ENCODE data around the gene CNNM3.

Gene CNNM3

DNA sequence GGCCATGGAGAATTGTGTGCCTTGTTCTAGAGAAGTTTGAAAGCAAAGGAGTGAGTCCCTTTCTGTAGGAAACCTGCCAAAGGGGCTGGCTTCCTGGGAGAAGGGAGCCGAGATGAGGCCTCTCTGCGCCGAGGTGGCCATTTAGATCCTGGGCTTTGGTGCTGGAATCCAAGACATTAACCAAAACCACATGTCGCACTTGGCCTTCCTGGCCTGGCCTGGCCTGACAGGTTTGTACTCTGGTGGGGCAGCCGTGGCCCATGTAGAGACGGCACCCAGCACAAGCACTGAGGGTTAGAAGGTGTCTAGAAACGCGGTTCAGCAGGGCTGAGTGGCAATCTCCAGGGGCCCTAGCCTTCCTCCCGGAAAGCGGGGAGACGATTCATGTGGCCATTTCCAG, 7.1 kb downstream of the CNNM3 start (continued):
- TF ChIP-seq, protein P1, sequence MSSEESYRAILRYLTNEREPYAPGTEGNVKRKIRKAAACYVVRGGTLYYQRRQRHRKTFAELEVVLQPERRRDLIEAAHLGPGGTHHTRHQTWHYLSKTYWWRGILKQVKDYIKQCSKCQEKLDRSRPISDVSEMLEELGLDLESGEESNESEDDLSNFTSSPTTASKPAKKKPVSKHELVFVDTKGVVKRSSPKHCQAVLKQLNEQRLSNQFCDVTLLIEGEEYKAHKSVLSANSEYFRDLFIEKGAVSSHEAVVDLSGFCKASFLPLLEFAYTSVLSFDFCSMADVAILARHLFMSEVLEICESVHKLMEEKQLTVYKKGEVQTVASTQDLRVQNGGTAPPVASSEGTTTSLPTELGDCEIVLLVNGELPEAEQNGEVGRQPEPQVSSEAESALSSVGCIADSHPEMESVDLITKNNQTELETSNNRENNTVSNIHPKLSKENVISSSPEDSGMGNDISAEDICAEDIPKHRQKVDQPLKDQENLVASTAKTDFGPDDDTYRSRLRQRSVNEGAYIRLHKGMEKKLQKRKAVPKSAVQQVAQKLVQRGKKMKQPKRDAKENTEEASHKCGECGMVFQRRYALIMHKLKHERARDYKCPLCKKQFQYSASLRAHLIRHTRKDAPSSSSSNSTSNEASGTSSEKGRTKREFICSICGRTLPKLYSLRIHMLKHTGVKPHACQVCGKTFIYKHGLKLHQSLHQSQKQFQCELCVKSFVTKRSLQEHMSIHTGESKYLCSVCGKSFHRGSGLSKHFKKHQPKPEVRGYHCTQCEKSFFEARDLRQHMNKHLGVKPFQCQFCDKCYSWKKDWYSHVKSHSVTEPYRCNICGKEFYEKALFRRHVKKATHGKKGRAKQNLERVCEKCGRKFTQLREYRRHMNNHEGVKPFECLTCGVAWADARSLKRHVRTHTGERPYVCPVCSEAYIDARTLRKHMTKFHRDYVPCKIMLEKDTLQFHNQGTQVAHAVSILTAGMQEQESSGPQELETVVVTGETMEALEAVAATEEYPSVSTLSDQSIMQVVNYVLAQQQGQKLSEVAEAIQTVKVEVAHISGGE (tag by site-specific recombination; conservative IDR thresholded peaks at IDR 0.05; ENCODE audit: low read depth), result no peak
- TF ChIP-seq ZBTB1 (tag by site-specific recombination; IDR thresholded peaks at IDR 0.05) (no peak), ZNF335 (tag by site-specific recombination; conservative IDR thresholded peaks at IDR 0.05) (no peak)

DNA sequence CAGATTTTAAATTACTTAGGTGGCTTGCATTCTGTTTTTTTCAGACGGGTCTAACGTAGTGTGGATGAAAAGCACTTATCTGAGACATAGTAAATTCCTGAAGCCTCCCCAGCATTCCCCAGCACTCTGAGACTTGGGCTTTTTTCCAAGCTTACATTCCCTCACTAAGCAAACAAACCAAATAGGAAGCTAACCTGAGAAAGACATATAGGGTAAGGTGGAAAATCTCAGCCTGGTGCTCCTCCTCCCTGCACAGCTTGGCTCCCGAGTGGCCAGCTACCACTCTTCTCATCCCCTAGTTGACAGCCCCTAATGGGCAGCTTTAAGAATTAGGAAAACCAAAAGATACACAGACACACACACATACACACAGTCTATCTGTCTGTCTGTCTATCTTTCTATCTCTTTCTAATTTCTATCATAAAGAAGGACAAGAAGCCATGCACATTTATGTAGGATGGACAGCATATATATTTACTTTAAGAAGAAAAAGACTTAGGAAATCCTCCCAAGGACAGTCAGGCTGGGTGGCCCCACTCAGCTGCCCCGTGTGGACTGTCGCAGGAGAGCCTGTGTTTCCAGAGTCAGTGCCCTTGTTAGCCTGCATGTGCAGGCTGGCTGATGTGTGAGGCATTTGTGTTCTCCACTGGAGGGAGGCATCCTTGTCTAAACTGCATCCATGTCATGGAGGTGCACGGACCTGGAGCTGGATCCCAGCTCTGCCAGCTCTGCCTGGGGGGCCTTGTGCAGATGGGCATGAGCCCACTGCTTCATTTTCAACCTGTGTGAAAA, 8.2 kb downstream of the CNNM3 start:
- CTCF ChIA-PET, result interaction anchor here (1.3 kb wide), 2 partner anchors 34 to 61 kb away, joined by 4 read pairs; partner anchors contain the start of gene ANKRD39
- Histone ChIP-seq H3K4me1 (ENCODE audit: control insufficient read depth, insufficient read depth, low read length) (peaks cover 7% of the 10 kb centered on the region), H3K36me3 (ENCODE audit: control insufficient read depth in 2 of 2, insufficient read depth in 1 of 2, low read length in 2 of 2) (peaks cover 16 to 74% of the 10 kb centered on the region in 2 experiments), H3K9me3 (ENCODE audit: control insufficient read depth, insufficient read depth, low read depth, low read length) (no peaks in the 10 kb centered on the region), H3K27ac (ENCODE audit: extremely low read depth, low read depth, low read length) (no peak overlapping the region), H3K4me3 (ENCODE audit: low read depth, low read length) (no peak overlapping the region)
- POLR2A ChIA-PET, result interaction anchor here (1.0 to 1.1 kb wide), 2 partner anchors 9 to 11 kb away, joined by 3 to 6 read pairs; no protein-coding TSS in a partner anchor
- TF ChIP-seq, protein P1 (tag by site-specific recombination; conservative IDR thresholded peaks at IDR 0.05; ENCODE audit: low read depth), result no peak
- TF ChIP-seq, protein P2, sequence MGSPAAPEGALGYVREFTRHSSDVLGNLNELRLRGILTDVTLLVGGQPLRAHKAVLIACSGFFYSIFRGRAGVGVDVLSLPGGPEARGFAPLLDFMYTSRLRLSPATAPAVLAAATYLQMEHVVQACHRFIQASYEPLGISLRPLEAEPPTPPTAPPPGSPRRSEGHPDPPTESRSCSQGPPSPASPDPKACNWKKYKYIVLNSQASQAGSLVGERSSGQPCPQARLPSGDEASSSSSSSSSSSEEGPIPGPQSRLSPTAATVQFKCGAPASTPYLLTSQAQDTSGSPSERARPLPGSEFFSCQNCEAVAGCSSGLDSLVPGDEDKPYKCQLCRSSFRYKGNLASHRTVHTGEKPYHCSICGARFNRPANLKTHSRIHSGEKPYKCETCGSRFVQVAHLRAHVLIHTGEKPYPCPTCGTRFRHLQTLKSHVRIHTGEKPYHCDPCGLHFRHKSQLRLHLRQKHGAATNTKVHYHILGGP (tag by site-specific recombination; IDR thresholded peaks at IDR 0.05), result no peak
- no peak for TF ChIP-seq KLF7 (tag by site-specific recombination; IDR thresholded peaks at IDR 0.05; ENCODE audit: borderline replicate concordance)
- TF ChIP-seq YY2 (tag by site-specific recombination; IDR thresholded peaks at IDR 0.05), result no peak
- TF ChIP-seq, protein P3, sequence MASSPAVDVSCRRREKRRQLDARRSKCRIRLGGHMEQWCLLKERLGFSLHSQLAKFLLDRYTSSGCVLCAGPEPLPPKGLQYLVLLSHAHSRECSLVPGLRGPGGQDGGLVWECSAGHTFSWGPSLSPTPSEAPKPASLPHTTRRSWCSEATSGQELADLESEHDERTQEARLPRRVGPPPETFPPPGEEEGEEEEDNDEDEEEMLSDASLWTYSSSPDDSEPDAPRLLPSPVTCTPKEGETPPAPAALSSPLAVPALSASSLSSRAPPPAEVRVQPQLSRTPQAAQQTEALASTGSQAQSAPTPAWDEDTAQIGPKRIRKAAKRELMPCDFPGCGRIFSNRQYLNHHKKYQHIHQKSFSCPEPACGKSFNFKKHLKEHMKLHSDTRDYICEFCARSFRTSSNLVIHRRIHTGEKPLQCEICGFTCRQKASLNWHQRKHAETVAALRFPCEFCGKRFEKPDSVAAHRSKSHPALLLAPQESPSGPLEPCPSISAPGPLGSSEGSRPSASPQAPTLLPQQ (tag by site-specific recombination; IDR thresholded peaks at IDR 0.05), result no peak
- no peak for TF ChIP-seq ZNF423 (tag by site-specific recombination; IDR thresholded peaks at IDR 0.05)
- no peak for TF ChIP-seq ZNF184 (tag by site-specific recombination; IDR thresholded peaks at IDR 0.05)
- no peak for TF ChIP-seq ZBTB20 (tag by site-specific recombination; IDR thresholded peaks at IDR 0.05)
- TF ChIP-seq, protein P4, sequence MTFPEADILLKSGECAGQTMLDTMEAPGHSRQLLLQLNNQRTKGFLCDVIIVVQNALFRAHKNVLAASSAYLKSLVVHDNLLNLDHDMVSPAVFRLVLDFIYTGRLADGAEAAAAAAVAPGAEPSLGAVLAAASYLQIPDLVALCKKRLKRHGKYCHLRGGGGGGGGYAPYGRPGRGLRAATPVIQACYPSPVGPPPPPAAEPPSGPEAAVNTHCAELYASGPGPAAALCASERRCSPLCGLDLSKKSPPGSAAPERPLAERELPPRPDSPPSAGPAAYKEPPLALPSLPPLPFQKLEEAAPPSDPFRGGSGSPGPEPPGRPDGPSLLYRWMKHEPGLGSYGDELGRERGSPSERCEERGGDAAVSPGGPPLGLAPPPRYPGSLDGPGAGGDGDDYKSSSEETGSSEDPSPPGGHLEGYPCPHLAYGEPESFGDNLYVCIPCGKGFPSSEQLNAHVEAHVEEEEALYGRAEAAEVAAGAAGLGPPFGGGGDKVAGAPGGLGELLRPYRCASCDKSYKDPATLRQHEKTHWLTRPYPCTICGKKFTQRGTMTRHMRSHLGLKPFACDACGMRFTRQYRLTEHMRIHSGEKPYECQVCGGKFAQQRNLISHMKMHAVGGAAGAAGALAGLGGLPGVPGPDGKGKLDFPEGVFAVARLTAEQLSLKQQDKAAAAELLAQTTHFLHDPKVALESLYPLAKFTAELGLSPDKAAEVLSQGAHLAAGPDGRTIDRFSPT (tag by site-specific recombination; IDR thresholded peaks at IDR 0.05), result no peak
- TF ChIP-seq ZNF266 (tag by site-specific recombination; IDR thresholded peaks at IDR 0.05; ENCODE audit: low read depth), result no peak
- TF ChIP-seq, protein P5, sequence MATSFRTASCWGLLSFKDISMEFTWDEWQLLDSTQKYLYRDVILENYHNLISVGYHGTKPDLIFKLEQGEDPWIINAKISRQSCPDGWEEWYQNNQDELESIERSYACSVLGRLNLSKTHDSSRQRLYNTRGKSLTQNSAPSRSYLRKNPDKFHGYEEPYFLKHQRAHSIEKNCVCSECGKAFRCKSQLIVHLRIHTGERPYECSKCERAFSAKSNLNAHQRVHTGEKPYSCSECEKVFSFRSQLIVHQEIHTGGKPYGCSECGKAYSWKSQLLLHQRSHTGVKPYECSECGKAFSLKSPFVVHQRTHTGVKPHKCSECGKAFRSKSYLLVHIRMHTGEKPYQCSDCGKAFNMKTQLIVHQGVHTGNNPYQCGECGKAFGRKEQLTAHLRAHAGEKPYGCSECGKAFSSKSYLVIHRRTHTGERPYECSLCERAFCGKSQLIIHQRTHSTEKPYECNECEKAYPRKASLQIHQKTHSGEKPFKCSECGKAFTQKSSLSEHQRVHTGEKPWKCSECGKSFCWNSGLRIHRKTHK (tag by site-specific recombination; IDR thresholded peaks at IDR 0.05), result no peak
- TF ChIP-seq ZXDB (tag by site-specific recombination; IDR thresholded peaks at IDR 0.05), result no peak
- TF ChIP-seq HOXA7 (CRISPR knock-in tag; IDR thresholded peaks at IDR 0.05; ENCODE audit: borderline replicate concordance), result no peak
- no peak for TF ChIP-seq ZNF175 (tag by site-specific recombination; IDR thresholded peaks at IDR 0.05)
- no peak for TF ChIP-seq GLI2 (tag by site-specific recombination; IDR thresholded peaks at IDR 0.05; ENCODE audit: borderline replicate concordance, low read depth)
- no peak for TF ChIP-seq ZNF239 (tag by site-specific recombination; IDR thresholded peaks at IDR 0.05)
- TF ChIP-seq ZNF169 (tag by site-specific recombination; IDR thresholded peaks at IDR 0.05), result no peak
- no peak for TF ChIP-seq ZNF10 (tag by site-specific recombination; IDR thresholded peaks at IDR 0.05)
